ENCODE measurements around the gene GRAP2.
"Not testable (repeated sequence)": the region's sequence is repeated elsewhere in the genome, so short reads cannot be mapped to it uniquely, and the experiment has no call there.

GRAP2 gene

DNA sequence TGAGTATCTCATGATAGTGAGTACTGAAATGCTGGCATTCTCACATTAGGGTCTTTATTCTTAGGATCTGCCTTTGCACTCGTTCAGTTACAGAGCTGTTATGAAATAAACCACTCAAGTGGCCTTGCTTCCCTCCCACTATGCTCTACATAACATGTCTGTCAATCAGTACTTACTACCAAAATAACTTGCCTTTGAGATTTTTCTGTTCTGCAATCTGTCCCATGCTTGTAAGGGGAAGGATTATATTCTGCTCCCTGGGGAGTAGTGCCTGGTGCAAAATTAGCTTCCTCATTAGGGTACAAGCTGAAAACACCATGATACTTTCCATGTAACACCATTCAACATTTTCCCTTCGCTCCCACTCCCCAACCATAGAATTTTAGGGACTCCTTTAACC is 1.9 kb upstream of the GRAP2 start:
- DNase-seq = no peak

DNA sequence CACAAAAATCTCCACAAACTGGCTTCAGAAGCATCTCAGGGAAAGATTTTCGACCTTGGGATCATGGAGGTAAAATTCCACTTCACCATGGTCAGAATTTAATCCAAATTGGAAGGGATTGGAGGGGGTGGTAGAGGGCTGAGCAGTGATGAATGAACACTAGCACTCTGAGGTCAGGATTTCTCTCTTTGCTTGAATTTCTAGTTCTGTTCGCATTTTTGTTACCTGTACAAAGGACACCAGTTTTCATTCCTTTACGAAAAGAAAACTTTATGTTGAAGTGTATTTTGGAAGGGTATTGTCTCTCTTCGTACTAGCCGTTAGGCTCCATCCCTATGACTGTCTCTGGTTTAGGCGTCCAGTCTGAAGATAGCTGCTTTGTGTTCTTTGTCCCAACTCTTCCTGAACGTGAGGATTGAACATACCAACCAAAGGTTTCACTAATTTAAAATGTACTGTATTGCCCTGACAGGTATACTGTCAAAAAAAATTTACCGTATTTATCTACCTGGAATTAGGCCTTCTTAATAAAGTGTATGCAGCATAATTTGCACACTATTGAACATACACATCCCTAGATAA is 772 bp downstream of the GRAP2 start:
- DNase-seq = no peak

DNA sequence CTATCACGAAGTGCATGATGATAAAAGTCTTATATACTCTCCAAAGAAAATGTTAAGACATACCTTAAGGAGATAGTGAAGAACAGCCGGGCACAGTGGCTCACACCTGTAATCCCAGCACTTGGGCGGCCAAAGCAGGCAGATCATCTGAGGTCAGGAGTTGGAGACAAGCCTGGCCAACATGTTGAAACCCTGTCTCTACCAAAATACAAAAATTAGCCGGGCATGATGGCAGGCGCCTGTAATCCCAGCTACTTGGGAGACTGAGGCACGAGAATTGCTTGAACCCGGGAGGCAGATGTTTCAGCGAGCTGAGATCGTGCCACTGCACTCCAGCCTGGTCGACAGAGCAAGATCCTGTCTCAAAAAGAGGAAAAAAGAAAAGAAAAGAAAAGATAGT is 3.1 kb downstream of the GRAP2 start:
- DNase-seq = not testable (repeated sequence)

DNA sequence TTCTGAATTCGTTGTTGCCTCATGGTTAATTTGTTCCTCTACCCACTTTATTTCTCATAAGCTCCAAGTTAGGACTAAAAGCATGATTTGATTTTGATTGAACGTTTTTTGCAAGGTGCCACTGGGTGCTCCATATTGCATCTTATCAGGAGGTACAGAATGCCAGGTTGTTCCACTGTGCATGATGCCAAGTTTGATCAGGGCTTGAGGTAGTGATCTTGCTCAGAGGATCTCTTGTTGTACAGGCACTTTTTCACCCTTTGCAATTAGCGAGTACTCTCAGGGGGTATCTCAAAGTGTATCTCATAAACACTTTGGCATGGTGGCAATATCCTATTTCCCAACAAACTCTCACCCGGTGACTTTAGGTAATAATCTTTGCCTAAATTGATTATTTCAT is 4.0 kb downstream of the GRAP2 start:
- DNase-seq = no peak

DNA sequence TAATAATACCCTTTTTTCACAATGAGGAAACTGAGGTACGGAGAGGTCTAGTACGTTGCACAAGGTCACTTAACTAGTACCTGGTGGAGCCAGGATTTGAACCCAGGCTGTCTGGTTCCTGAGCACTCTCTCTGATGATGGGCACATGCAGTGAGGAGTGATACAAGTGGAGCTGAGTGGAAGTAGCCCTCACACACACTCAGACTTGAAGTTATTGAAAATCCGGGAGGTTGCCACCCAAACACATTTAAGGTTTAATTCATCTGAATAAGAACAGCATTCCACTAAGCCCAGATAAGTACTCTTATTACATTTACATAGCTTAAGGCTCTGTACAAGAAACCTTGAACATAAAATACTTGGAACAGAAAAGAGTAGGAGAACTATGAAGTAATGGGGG is 4.8 kb downstream of the GRAP2 start:
- no peak for DNase-seq

DNA sequence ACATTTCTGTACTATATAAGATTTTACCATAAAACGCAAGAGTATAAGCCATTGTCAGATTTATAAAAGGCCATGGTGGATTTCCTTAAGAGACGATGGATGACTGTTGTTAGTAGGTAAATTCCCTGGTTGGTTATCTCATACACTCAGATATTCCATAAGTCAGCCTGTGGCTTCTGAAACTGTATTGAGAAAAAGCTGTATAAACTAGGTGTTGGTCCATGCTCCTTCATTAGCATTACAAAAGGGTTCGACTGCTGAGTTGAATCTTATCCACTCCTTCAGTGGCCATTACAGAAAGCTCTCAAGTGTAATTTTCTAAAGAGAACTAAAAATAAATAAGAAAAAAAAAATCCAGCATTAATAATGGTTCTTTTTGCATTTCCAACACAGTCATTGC is 5.3 kb downstream of the GRAP2 start:
- no peak for DNase-seq

DNA sequence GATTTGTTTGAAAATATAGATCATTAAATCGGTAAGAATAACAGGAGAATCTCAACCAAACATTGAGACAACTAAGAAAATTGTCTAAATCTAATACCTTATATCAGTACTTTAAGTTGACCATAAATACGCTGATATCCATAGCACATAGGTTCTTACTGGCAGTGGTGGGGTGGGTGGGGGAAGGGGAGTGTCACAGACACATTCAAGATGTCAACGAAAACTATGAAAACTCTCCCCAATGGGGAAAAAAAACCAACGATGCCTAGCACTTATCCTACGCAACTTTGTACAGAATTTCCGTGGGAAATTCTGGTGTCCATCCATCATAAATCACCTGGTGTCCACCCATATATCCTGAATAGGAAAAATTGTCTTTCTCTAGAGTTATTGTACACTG is 6.2 kb downstream of the GRAP2 start:
- DNase-seq = no peak

DNA sequence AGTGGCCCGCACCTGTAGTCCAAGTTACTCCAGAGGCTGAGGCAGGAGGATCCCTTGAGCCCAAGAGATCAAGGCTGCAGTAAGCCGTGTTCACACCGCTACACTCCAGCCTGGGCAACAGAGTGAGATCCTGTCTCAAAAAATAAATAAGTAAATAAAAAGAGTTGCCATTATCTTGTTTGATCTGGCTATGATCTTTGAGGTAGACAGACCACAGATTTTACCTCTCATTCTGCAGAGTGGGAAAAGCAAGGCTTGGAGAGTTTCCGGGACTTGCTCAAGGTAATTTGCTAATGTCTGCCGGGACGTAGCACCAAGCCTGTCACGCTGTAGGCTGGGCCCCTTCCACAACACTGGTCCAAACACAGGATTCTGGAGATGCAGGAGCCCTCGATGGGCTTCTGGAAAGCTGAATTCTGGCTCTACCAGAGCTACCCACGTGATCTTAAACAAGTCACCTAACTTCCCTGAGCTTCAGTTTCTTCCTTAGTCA is 6.8 kb downstream of the GRAP2 start:
- no peak for DNase-seq

DNA sequence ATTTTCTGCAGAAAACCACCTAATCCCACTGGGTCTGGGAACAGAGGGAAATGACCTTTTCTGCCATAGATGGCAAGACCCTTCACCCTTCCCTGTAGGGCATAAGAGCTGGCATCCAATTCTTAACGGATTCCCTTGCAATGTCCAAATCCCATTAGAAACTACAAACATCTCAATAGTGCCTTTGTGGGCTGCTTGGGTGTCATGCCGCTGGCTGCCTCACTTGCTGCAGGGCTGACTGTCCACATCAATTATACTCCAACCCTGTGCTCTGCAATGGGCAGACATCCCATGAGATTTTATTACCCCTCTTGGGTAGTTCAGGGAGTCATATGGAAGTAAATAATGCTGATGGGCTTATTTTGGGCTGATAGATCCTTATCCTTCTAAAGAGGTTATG is 7.3 kb downstream of the GRAP2 start:
- DNase-seq = no peak

DNA sequence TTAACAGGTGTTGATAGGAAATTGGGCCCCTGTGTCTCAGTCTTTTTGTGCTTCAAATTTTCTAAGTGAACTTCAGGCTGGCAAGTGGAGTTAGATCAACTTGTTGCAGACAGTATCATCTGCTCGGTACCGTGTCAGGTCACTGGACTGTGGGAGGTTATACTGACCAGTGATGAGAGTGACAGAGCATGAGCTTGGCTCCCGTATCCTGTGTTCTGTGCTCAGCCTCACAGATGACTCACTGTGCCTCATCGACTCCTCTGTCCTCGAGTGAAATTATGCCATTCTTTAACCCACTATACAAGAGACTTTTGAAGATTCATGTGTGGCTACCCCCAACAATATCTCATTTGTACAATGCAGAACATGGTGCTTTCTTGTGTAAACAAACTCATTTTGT is 7.9 kb downstream of the GRAP2 start:
- DNase-seq = no peak

DNA sequence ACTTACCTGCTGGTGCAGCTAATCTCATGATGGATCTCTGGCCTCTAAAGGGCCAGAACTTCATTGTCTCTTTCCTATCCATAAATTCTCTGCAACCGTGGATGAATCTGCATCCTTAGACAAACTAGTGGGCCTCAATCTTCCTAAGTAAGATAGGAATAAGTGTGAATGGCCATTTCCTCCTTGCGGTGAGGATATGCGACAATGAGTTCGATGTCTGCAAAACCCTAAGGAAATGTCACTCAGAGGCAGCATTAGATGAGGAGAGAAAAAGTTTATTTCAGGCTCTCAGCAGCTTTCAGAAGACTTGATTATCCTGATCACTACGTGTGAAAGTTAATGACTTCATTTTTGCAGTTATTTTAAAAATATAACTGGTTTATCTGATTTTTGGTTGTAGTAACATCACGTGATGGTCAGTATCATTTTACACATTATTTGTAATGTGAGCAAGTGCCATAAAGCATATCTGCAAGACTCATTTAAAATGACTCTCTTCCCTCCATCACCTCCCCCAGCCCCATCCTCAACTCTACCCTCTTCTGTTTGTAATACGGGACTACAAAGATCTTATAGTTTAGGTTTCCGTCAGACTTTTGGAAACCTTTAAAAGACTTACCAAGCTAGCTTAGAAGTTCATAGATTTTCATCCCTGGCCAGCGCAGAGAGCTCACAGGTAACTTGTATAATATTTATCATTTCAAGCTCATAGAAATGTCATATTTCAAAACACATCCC is 10.2 kb downstream of the GRAP2 start:
- DNase-seq = no peak

DNA sequence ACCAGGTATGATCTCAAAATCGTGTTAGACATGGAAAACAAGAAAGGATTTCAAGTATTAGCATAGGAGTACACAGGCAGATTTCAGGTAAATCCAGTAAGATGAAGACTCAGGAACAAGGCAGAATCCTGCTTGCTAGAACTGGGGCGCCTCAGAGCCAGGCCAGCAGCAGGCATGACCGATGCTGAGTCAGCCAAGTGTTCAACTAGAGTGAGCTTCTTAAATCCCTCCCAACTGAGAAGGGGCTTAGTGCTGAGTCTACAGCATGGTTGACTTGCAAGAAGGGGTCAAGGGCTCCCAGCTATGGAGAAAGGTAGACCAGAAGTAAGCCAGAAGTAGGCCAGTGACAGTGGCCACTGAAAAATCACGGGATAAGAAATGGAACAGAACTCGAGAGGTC is 12.4 kb downstream of the GRAP2 start:
- DNase-seq = no peak

DNA sequence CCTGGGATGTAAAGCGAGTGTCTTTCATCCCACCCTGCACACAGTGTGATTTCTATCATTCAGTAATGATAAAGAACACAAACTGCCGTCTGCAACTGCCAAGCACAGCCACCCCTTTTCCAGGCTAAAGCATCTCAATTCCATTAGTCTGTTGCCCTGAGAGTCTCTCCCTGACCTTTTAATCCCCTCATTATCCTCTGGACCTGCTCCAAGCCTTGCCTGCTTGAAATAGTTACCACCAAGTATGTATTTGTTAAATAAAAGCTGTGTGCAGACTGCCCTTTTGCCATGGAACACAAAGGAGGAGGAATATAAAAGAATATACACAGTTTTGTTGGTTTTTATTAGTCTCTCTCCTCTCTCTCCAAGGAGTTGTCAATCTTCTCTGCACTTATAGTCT is 13.0 kb downstream of the GRAP2 start:
- DNase-seq = no peak

DNA sequence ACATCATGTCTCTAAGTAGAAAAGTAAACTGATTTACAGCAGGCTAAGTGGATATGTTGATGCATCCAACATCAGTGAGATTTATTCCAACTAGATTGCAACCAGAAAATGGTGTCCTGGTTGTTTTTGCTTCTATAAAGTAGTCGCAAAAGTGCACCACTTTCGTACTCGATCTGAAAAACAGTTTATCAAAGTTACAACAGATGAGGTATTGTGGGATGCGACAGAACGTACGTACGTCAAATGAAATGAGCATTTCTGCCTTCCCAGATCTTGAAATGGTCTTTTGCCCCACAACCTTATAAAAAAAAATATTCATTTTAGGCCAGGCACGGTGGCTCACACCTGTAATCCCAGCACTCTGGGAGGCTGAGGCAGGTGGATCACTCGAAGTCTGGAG is 13.7 kb downstream of the GRAP2 start:
- no peak for DNase-seq

DNA sequence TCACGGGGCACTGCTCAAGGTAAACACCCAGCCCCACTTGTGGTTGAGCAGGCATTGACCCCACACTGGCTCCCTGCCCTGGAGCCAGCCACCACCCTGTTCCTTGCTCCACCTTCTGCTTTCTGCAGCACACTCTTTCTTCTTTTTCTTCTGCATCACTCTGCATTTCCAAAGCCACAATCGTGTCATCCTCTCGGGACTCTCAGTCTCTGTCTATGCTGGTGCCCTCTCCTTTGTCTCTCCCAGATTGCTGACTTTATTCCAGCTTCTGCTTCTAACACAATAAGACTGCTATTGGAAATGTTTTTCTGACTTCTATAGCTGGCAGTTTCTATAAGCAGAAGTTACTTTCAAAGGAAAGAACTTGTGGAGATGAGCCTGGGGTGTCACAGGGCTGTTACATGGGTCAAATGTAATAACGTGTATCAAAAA is 14.4 kb downstream of the GRAP2 start:
- DNase-seq = no peak

DNA sequence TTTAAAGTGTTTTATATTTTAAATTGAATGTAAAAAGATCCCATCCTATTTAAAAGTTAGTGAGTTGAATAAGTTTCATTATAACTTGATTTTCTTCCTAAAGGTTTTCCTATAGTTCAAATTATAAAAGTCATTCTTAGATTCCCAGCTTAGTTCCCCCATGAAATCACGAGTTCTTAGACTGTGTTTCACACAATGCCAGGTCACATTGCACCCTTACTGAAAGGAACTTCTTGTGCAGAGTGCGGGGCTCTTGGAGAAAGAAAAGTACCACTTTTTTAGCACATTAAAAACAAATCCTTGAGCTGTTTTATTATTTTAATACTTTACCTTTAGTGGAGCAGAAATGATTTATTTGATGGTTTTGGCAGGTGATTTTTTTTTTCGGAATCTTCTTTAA is 15.6 kb downstream of the GRAP2 start:
- no peak for DNase-seq

DNA sequence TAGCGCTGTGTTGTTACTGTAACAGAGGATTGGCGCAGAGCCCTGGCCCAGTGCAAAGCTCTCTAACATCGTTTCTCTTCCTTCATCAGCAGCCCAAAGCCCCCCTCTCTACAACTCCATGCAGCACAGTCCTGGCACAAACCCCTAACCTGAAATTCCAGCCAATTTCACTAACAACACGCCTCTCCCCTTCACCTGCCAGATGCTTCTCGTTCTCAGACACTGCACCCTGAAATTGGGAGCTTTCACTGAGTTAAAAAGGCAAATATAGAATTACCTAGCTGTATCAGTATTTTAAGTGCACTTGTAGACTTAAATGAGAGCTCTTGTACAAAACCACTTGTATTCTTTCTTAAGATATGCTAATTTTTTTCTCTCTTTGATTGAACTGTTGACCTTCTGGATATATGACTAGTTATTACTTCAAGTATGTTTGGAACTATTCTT is 16.3 kb downstream of the GRAP2 start:
- DNase-seq = no peak

DNA sequence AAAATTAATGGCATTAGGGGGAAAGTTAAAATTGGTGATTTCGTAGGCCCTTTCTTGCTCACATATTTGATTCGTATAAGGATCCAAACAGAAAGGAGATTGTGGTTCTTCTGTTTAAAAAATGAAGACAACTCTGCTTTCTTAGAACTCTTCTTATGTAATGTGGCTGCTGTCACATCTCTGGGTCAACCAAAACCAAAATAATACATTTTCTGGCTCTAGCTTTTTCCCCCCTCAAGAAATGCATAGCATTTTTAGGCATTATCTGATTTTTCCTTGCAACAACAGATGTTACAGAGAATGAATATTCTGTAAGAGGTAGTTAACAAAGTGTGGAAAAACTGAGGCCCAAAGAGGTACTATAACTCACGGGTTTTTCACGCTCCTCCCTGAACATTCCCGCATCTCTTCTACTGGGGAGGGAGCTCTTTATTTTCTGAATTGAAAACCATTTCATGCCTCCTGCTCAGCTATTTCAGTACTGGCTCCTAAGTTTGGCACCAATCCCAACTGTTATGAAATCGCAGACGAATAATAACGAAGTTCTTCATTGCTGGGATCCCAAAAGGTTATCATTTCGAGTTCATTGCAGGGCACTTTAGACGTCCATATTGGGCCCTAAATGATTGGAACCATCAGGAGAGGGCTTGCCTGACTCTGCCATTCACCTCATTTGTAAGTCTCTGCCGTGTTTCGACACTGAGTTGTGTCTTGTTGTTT is 17.1 kb downstream of the GRAP2 start:
- no peak for DNase-seq

DNA sequence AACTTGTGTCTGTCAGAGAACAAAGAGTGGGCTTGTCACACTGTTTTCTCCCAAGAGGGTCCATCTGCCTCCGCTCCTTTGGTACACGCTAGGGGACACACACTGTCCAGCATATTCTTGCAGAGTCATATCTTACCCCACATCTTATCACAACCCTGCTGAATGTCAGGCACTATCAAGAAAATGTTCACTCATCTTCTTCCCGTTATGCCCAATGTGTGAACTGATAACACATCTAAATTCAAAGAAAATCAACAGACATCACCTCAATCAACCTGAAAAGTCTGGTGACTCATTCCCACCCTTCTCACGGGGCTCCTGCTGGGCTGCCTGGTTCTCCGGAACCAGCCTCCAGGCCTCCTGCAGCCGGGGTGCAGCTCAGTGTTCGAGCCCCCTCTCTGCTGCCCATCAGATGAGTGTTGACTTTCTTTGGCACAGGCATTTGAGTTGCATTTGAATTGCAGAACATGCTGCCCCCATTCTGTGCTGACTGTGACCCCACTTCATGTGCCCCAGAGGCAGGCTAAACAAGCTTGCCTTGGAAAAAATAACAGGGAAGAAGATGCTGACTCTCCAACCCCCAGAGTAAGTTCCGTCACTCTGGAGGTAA is 19.4 kb downstream of the GRAP2 start:
- DNase-seq = no peak

DNA sequence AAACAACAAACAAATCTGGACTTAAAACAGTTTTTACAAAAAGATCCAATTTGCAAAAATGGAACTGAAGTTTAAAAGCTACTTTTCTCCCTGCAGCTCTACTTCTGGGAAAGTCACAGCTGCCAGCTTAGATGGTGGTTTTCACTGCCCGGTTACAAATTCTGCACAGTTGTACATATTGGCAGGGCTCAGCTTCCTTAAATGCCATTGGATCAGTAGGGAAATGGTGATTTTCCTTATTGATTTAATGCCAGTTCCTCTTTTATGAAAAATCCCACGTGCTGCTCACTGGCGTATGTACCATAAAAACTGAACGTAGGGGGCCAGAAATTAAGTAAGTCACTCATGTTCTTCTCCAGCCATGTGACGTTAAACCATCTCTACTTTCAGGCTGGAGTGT is 22.8 kb downstream of the GRAP2 start:
- DNase-seq = no peak

DNA sequence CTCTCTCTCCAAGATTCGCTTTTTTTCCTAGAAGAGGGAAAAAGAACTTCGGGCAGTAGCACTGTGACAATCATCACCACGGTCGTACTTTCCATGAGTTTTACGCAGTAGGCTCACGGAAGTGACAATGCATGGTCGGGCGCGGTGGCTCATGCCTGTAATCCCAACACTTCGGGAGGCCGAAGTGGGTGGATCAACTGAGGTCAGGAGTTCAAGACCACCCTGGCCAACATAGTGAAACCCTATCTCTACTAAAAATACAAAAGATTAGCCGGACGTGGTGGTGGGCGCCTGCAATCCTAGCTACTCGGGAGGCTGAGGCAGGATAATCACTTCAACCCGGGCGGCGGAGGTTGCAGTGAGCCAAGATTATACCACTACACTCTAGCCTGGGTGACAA is 23.4 kb downstream of the GRAP2 start:
- no peak for DNase-seq

DNA sequence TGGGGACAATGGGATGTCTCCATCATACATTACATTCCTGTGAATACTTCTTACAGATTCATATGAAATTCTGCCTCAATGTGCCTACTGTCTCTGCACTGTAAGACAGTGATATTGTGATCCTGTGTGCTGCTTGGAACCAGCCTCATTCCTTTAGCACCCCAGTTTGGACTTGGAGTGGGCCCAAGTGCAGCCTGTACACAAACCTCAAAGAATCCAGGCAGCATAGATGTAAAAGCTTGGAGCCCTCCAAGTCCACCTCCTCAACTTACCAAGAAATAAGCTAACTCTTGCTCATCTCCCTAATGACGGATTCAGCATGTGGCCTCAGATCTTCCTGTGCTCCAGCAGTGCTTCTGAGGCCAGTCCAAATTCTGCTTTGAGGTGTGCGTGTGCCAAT is 24.4 kb downstream of the GRAP2 start:
- no peak for DNase-seq

DNA sequence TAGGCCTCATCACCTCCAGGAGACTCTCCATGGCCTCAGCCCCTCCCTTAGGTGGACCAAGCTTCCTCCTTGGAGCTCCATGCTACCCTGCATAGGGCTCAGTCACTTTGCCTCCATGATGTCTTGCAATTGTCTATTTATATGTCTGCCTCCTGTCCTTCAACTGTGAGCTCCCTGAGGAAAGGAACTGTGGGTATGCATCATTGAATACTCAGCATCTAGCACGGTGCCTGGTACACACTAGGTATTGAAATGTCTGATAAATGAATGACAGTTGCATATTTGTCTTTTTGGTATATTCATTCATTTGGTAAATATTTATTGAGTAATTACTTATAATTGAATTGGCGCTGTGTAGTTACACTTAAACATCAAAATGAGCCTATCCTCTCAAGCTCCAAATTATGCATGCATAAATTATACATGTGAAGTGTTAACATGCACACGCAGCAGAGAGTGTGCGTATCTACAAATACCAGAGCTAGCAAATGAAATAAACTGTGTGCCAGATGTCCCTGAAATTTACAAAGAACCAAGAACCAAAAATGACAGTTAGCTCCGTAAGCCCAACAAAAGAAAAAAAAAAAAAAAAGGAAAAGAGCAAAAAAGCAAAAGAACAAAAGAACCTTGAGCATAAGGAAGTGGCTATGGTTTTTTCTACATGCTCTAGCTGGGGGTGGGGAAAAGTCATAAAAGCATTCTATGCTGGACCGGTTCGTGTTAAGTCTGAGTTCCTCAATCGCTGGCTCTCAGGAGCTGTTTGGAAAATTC is 25.2 kb downstream of the GRAP2 start:
- no peak for DNase-seq

All from NCI-H345 (cell line).